Heart left ventricle (tissue), 13 donors: ENCODE measurements around the gene STXBP3.

Experiments
- CTCF ChIP-seq, 12 donors: fragments of 200-600 bp; sonication (generic) in 4 of 12; IDR thresholded peaks; one replicate each; pipeline versions ENCODE4 v1.5.0 to v1.8.0; 2018 to 2022; ENCODE audit warnings: antibody characterized with exemption in 12 of 12, mild to moderate bottlenecking in 5 of 12
- POLR2A ChIP-seq, 2 donors: fragments of 450-650 bp; IDR thresholded peaks; one replicate each; pipeline ENCODE4 v1.6.1; 2017; ENCODE audit warnings: antibody characterized with exemption in 2 of 2, mild to moderate bottlenecking in 2 of 2, moderate library complexity in 2 of 2
- donor health status: ischemic (EF 13 %, LVEDD 7.1; RV severe dilation, severe dysfunction).
- donor health status: DM: no; HTN: yes; CAD: no.
- donor health status: DM: no; HTN: no; CAD: no.
- donor health status: ischemic (EF 25% LVEDD 6.9; RV normal size, moderate dysfunction).
- donor health status: ischemic (EF 25% LVEDD 5.7; RV mildly dilated, moderate dysfunction).
- donor health status: ischemic (EF 35%, LVEDD 5.7; RV mildly dilated, moderate dysfunction).
- donor health status: nonischemic (EF 11% LVEDD 7.7; RV severe dilation, severe dysfunction).
- donor health status: DM: yes; HTN: yes; CAD: no.
- donor health status: PGD.
- donor health status: ischemic (EF 29% LVEDD 5.4; RV normal size, mild dysfunction).
- donor health status: nonischemic (EF 23%, LVEDD 6.1; RV moderate dilation, normal function).

- no peak for TF ChIP-seq POLR2A (IDR thresholded peaks at IDR 0.05)
- TF ChIP-seq CTCF (IDR thresholded peaks at IDR 0.05): no peak
Measured at GRCh38 chr1:108767115-108767514, 20.6 kb downstream of the STXBP3 start.
